H1 (cell line): ENCODE measurements around the gene BORCS6. TPM values are rescaled to one million over a fixed set of nuclear protein-coding genes. Genes with fewer than 3 reads are reported as not detected.

Experiments
- CTCF ChIA-PET: fragments of 300-600 bp; sonication (Branson Sonifier 250); formaldehyde crosslinking; loops from one replicate; lab custom pipeline; 2021; ENCODE audit not compliant: partially characterized antibody; lab: Charles Lee
- POLR2A ChIA-PET: fragments of 300-600 bp; sonication (Branson Sonifier 250); formaldehyde crosslinking; loops from one replicate; lab custom pipeline; 2021; ENCODE audit warnings: inconsistent platforms; ENCODE audit not compliant: partially characterized antibody; lab: Charles Lee
- DNase-seq, 2 experiments: peaks; one replicate each; pipeline versions ENCODE4 v3.0.0 to v3.0.0-alpha.2; 2010 to 2022; ENCODE audit warnings: low spot score in 2 of 2, low read depth in 1 of 2, mixed read lengths in 1 of 2
- FAIRE-seq: peaks from 2 replicates; lab custom pipeline; 2011; peaks lifted over from hg19 to GRCh38; lab: Jason Lieb, UNC
- H2AFZ ChIP-seq: 2 replicates; pipeline ENCODE4 v1.8.1; 2012; ENCODE audit warnings: low read length, inconsistent platforms
- H2AK5ac ChIP-seq: 2 replicates; pipeline ENCODE4 v1.6.1; 2013; ENCODE audit warnings: low read depth, low read length
- H2BK120ac ChIP-seq: replicated peaks from 2 replicates; pipeline ENCODE3; 2013; ENCODE audit warnings: low read depth, low read length, inconsistent platforms
- H2BK12ac ChIP-seq: 2 replicates; pipeline ENCODE4 v1.6.1; 2013; ENCODE audit warnings: low read depth, low read length
- H2BK15ac ChIP-seq: 2 replicates; pipeline ENCODE4 v1.6.1; 2013; ENCODE audit warnings: low read length
- H2BK20ac ChIP-seq: 2 replicates; pipeline ENCODE4 v1.6.1; 2013; ENCODE audit warnings: low read length
- H2BK5ac ChIP-seq: 2 replicates; pipeline ENCODE4 v1.6.1; 2013; ENCODE audit warnings: low read depth, low read length
- H3K14ac ChIP-seq: 2 replicates; pipeline ENCODE4 v1.6.1; 2013; ENCODE audit warnings: inconsistent platforms; ENCODE audit not compliant: insufficient read length
- H3K18ac ChIP-seq: 2 replicates; pipeline ENCODE4 v1.6.1; 2013; ENCODE audit warnings: low read length; ENCODE audit errors: extremely low read depth
- H3K23ac ChIP-seq: 2 replicates; pipeline ENCODE4 v1.6.1; 2013; ENCODE audit warnings: inconsistent platforms; ENCODE audit not compliant: insufficient read length
- H3K23me2 ChIP-seq: 2 replicates; pipeline ENCODE4 v1.6.1; 2013; ENCODE audit warnings: low read depth, low read length
- H3K27ac ChIP-seq: 2 replicates; pipeline ENCODE4 v1.6.1; 2011; ENCODE audit warnings: low read depth, low read length, inconsistent platforms
- H3K27me3 ChIP-seq, 4 experiments: replicated peaks in 1 of 4; 1 replicate in 1 of 4; 2 replicates in 3 of 4; pipeline versions ENCODE4 v1.6.1 to v1.8.1; 2011 to 2013; ENCODE audit warnings: low read length in 3 of 4, mild to moderate bottlenecking in 3 of 4, inconsistent platforms in 2 of 4, mixed read lengths in 2 of 4, moderate library complexity in 1 of 4; ENCODE audit not compliant: control insufficient read depth in 3 of 4, insufficient read depth in 3 of 4; ENCODE audit errors: extremely low read depth in 1 of 4
- H3K36me3 ChIP-seq, 4 experiments: 2 replicates each; pipeline versions ENCODE4 v1.6.1 to v1.8.1; 2011 to 2013; ENCODE audit warnings: mild to moderate bottlenecking in 4 of 4, low read length in 3 of 4, moderate library complexity in 2 of 4, control low read depth in 1 of 4, inconsistent platforms in 1 of 4; ENCODE audit not compliant: insufficient read depth in 4 of 4, control insufficient read depth in 2 of 4
- H3K4ac ChIP-seq: replicated peaks from 2 replicates; pipeline ENCODE3; 2013; ENCODE audit warnings: low read length, low read depth, mixed read lengths, inconsistent platforms; ENCODE audit not compliant: insufficient read length
- H3K4me1 ChIP-seq, 4 experiments: replicated peaks in 1 of 4; 1 replicate in 1 of 4; 2 replicates in 3 of 4; pipeline versions ENCODE4 v1.6.1 to v1.8.1; 2011 to 2013; ENCODE audit warnings: low read length in 3 of 4, inconsistent platforms in 2 of 4, mixed read lengths in 1 of 4; ENCODE audit not compliant: insufficient read depth in 4 of 4, control insufficient read depth in 3 of 4
- H3K4me2 ChIP-seq, 2 experiments: 2 replicates each; pipeline versions ENCODE4 v1.6.1 to v1.8.1; 2011 to 2013; ENCODE audit warnings: low read depth in 2 of 2, low read length in 2 of 2, control low read depth in 1 of 2, inconsistent platforms in 1 of 2, mild to moderate bottlenecking in 1 of 2; ENCODE audit not compliant: insufficient read depth in 1 of 2
- H3K4me3 ChIP-seq, 4 experiments: fragments of 200-600, 300-600 bp in 1 of 4; sonication (generic), shearing (Covaris generic), sonication (Bioruptor Twin) in 1 of 4; 2 replicates each; pipeline versions ENCODE4 v1.5.1 to v1.8.1; 2011 to 2016; ENCODE audit warnings: low read length in 4 of 4, low read depth in 3 of 4, control low read depth in 2 of 4, inconsistent platforms in 2 of 4, mild to moderate bottlenecking in 2 of 4, mixed read lengths in 1 of 4, moderate library complexity in 1 of 4; ENCODE audit not compliant: insufficient read depth in 2 of 4; ENCODE audit errors: extremely low read depth in 1 of 4
- H3K56ac ChIP-seq: replicated peaks from 2 replicates; pipeline ENCODE3; 2013; ENCODE audit warnings: low read depth, mild to moderate bottlenecking, mixed read lengths, low read length, inconsistent platforms; ENCODE audit not compliant: insufficient read length
- H3K79me1 ChIP-seq: 2 replicates; pipeline ENCODE4 v1.6.1; 2013; ENCODE audit warnings: low read depth, low read length, control low read depth
- H3K79me2 ChIP-seq, 2 experiments: 2 replicates each; pipeline versions ENCODE4 v1.6.1 to v1.8.1; 2012 to 2013; ENCODE audit warnings: low read length in 2 of 2, mild to moderate bottlenecking in 2 of 2, inconsistent platforms in 1 of 2; ENCODE audit not compliant: insufficient read depth in 2 of 2, control insufficient read depth in 1 of 2
- H3K9ac ChIP-seq, 4 experiments: replicated peaks in 1 of 4; 1 replicate in 1 of 4; 2 replicates in 3 of 4; pipeline versions ENCODE4 v1.6.1 to v1.8.1; 2011 to 2013; ENCODE audit warnings: low read depth in 3 of 4, low read length in 3 of 4, control low read depth in 2 of 4, mild to moderate bottlenecking in 2 of 4, moderate library complexity in 2 of 4, inconsistent platforms in 1 of 4; ENCODE audit errors: extremely low read depth in 1 of 4
- H3K9me3 ChIP-seq, 2 experiments: 2 replicates each; pipeline versions ENCODE4 v1.6.1 to v1.8.1; 2012 to 2013; ENCODE audit warnings: mild to moderate bottlenecking in 2 of 2, moderate library complexity in 2 of 2, control low read depth in 1 of 2, inconsistent platforms in 1 of 2, low read depth in 1 of 2, low read length in 1 of 2, mixed read lengths in 1 of 2; ENCODE audit not compliant: insufficient read depth in 2 of 2
- H4K20me1 ChIP-seq, 2 experiments: replicated peaks in 1 of 2; 2 replicates each; pipeline versions ENCODE3 to v1.8.1; 2011 to 2013; ENCODE audit warnings: inconsistent platforms in 2 of 2, low read length in 2 of 2, mild to moderate bottlenecking in 1 of 2; ENCODE audit not compliant: insufficient read depth in 2 of 2, control insufficient read depth in 1 of 2
- H4K5ac ChIP-seq: 2 replicates; pipeline ENCODE4 v1.6.1; 2013; ENCODE audit warnings: low read length, low read depth, mixed read lengths, inconsistent platforms; ENCODE audit not compliant: insufficient read length
- H4K8ac ChIP-seq: 2 replicates; pipeline ENCODE4 v1.8.0; 2013; ENCODE audit warnings: mild to moderate bottlenecking, moderate library complexity, low read length, inconsistent platforms; ENCODE audit not compliant: insufficient read depth; ENCODE audit errors: extremely low read depth
- H4K91ac ChIP-seq: replicated peaks from 2 replicates; pipeline ENCODE3; 2013; ENCODE audit warnings: low read length, mixed read lengths, inconsistent platforms; ENCODE audit not compliant: insufficient read length
- CEBPB ChIP-seq: IDR thresholded peaks from 2 replicates; pipeline ENCODE4 v1.6.1; 2012; ENCODE audit warnings: low read depth, low read length
- NANOG ChIP-seq: IDR thresholded peaks from 2 replicates; pipeline ENCODE4 v1.6.1; 2011; ENCODE audit warnings: low read length, low read depth, mild to moderate bottlenecking, inconsistent platforms; ENCODE audit not compliant: insufficient read depth, poor library complexity, severe bottlenecking
- POLR2AphosphoS5 ChIP-seq: IDR thresholded peaks from 2 replicates; pipeline ENCODE4 v1.6.1; 2011; ENCODE audit warnings: low read depth, low read length
- RXRA ChIP-seq: IDR thresholded peaks from 2 replicates; pipeline ENCODE4 v1.6.1; 2011; ENCODE audit warnings: low read depth, mild to moderate bottlenecking, low read length, moderate library complexity; ENCODE audit not compliant: insufficient read depth
- SP2 ChIP-seq: IDR thresholded peaks from 2 replicates; pipeline ENCODE4 v1.6.1; 2012; ENCODE audit warnings: mild to moderate bottlenecking, low read length, inconsistent platforms
- TBP ChIP-seq: IDR thresholded peaks from 2 replicates; pipeline ENCODE4 v1.6.1; 2011; ENCODE audit warnings: low read depth, low read length, improper control_type of control experiment
- WGBS, 2 experiments: shearing (Covaris generic) in 1 of 2; methylation state at CpG; one replicate each; pipeline versions ENCODE4 v1.1.6 to v1.1.7; 2013 to 2015; ENCODE audit warnings: low lambda C conversion rate in 2 of 2, mixed read lengths in 2 of 2, inconsistent platforms in 1 of 2, low coverage in 1 of 2, missing lambda C conversion rate in 1 of 2; ENCODE audit not compliant: insufficient replicate concordance in 2 of 2, insufficient coverage in 1 of 2, insufficient read length in 1 of 2; ENCODE audit errors: extremely low coverage in 1 of 2, missing lambda C conversion rate in 1 of 2; 5-methylcytosine and 5-hydroxymethylcytosine counted together
- polyA plus RNA-seq, 7 experiments: library from polyadenylated mRNA; depleted of rRNA in 3 of 7; stranded (reverse) in 5 of 7; unstranded in 2 of 7; fragments of >200 nt in 5 of 7; fragments of 200-250 nt in 2 of 7; gene quantifications; 1 replicate in 5 of 7; 2 replicates in 1 of 7; 4 replicates in 1 of 7; pipeline versions ENCODE4 v1.2.1 to v1.2.3, GENCODE V29; 2011 to 2013; ENCODE audit warnings: missing spikeins in 2 of 7, mixed read lengths in 2 of 7
- total RNA-seq: library from RNA; stranded (reverse); fragmentation: NEBNext Ultra II Directional; extraction: Animal tissue kit (Norgen Biotek cat#: 25700); gene quantifications from 2 replicates; pipeline ENCODE4 v1.2.1, GENCODE V29; 2021
- TF ChIP-seq, protein P1 (sequence below): IDR thresholded peaks from 2 replicates; pipeline ENCODE4 v1.6.1; 2011; ENCODE audit warnings: low read depth, mild to moderate bottlenecking, low read length; ENCODE audit not compliant: insufficient read depth

The BORCS6 gene
- total and polyA plus RNA-seq, 2 of the 8 experiments (the other 6 are each of a cell fraction or from before 2014, with no cell fraction given) = 3.3 to 3.6 TPM

DNA sequence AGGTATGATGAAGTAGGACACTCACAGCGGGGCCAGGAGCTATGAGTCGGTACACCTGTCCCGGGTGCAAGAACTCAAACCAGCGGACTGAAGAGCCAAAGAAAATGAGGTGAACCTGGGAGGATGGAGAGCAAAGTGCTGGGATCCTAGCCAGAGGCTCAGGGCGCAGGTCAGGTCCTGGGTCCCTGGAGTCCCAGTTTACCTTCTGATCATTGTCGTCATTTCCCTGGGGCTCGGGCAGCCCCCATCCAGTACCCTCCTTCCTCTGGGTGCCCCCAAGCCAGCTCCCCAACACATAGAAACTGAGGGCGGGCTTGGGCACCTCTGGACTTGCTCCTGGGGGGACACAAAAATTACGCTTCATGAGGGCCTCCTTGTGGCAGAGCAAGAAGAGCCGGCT, 41.7 kb upstream of the BORCS6 start:
- ChIA-PET POLR2A (interaction anchor here (53.4 to 66.3 kb wide), 2 partner anchors 11 to 32 kb away, joined by 1521 read pairs; partner anchors contain the start of genes CTC1, PFAS, RANGRF and SLC25A35), CTCF (interaction anchor here (0.9 to 1.2 kb wide), 2 partner anchors 64 to 81 kb away, joined by 3 read pairs; no protein-coding TSS in a partner anchor)
- no peak overlapping the region for H4K8ac ChIP-seq
- H2BK5ac ChIP-seq = no peak overlapping the region
- H3K23ac ChIP-seq = no peak overlapping the region
- no peaks in the 10 kb centered on the region for H3K23me2 ChIP-seq
- no peak overlapping the region for H4K91ac ChIP-seq
- DNase-seq (no peak), FAIRE-seq (no peak)
- no peak overlapping the region for H2BK15ac ChIP-seq
- H3K79me1 ChIP-seq = no peaks in the 10 kb centered on the region
- H3K4me2 ChIP-seq = no peak overlapping the region
- H2BK20ac ChIP-seq = no peak overlapping the region
- H3K36me3 ChIP-seq = peaks cover 22 to 78% (median 51%) of the 10 kb centered on the region in 4 experiments
- 93% methylated on average over 10 of the region's 10 CpGs; no CpG with 5 or more reads in 1 of the 2 experiments for WGBS, 2 experiments
- no peak overlapping the region for H3K18ac ChIP-seq
- no peak overlapping the region for H2BK12ac ChIP-seq
- H3K27me3 ChIP-seq = no peaks in the 10 kb centered on the region
- no peaks in the 10 kb centered on the region for H3K79me2 ChIP-seq
- peaks cover 1 to 6% of the 10 kb centered on the region in 2 experiments for H4K20me1 ChIP-seq
- no peak overlapping the region for H2BK120ac ChIP-seq
- no peaks in the 10 kb centered on the region for H3K9me3 ChIP-seq
- no peak overlapping the region for H2AK5ac ChIP-seq
- H3K56ac ChIP-seq = no peak overlapping the region
- no peak overlapping the region for H3K14ac ChIP-seq
- H2AFZ ChIP-seq = no peak overlapping the region
- no peak overlapping the region for H4K5ac ChIP-seq
- H3K4me3 ChIP-seq = no peak overlapping the region
- H3K4ac ChIP-seq = no peak overlapping the region
- TF ChIP-seq, protein P1, sequence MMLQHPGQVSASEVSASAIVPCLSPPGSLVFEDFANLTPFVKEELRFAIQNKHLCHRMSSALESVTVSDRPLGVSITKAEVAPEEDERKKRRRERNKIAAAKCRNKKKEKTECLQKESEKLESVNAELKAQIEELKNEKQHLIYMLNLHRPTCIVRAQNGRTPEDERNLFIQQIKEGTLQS = no peak
- TF ChIP-seq SP2 (no peak), RXRA (no peak), NANOG (no peak), TBP (no peak), POLR2AphosphoS5 (no peak), CEBPB (no peak)
- TF ChIP-seq, all 59 proteins: peak for 0
- H3K9ac ChIP-seq = no peak overlapping the region
- H3K4me1 ChIP-seq = peaks cover 0 to 5% (median 1%) of the 10 kb centered on the region in 4 experiments; a peak in 4 of 7 replicates
- no peak overlapping the region for H3K27ac ChIP-seq
